NCI-H2081 (cell line): ENCODE results near the gene PLEKHH1.
A peak's percentile ranks its signal among the peaks of the same experiment; 100 is the strongest.

Source experiments
- DNase-seq, 2 experiments: peaks; one replicate each; lab custom pipeline; 2025; lab: John Stamatoyannopoulos, UW

The PLEKHH1 gene

DNA sequence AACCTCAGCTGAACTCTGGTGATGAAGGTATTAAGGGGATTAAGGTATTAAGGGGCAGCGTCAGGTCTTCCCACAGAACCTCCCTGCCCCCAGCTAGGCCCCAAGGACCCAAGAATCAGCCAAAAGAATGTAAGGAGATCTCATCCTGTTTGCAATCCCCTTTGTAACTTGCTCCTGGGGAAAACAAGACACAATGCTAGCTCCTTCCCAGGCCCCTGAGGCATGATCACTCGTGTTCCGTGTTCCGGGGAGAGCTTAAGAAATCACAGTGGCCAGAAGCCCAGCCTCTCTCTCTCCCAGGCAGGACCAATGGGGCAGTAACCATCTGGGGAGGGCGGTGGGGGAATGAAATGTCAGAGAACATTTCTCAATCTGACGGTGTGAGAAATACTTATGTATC lies 33.8 kb downstream of the PLEKHH1 start:
- DNase-seq = no peak

- no peak for DNase-seq
Observed at GRCh38 chr14:67567654-67568053, 34.6 kb downstream of the PLEKHH1 start.

DNA sequence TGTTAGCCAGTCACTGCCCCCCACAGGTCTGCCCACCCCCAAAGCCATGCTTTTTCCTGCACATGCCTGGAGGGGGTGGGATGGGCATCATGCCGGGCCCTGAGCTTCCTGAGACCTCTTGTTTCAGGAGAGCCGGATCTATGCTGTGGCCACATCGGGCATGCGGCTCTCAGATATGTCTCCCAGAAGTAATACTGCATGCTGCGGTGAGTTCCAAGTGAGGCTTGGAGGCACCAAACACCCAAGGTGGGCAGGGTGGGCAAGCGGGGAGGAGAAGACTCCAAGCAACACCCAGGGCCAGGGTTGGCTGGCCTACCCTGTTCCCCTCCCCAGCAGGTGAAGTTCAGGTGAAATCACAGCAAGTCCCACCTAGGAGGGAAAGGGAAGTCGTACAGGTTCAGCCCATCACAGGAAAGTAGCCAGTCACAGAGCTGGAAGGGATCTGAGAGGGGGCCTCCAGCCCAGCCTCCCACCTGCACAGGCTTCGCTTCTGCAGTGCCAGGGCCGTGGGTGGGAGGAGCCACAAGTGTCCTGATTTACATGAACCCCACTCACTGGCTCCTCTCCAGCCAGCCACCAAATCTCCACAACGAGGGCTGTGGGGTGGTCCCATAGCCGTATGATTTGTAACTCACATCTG lies 36.0 kb downstream of the PLEKHH1 start:
- DNase-seq = no peak

- no peak for DNase-seq
Observed at GRCh38 chr14:67569651-67570290, 36.7 kb downstream of the PLEKHH1 start.

GRCh38 chr14:67570453-67570852 lies 37.4 kb downstream of the PLEKHH1 start:
- no peak for DNase-seq

DNA sequence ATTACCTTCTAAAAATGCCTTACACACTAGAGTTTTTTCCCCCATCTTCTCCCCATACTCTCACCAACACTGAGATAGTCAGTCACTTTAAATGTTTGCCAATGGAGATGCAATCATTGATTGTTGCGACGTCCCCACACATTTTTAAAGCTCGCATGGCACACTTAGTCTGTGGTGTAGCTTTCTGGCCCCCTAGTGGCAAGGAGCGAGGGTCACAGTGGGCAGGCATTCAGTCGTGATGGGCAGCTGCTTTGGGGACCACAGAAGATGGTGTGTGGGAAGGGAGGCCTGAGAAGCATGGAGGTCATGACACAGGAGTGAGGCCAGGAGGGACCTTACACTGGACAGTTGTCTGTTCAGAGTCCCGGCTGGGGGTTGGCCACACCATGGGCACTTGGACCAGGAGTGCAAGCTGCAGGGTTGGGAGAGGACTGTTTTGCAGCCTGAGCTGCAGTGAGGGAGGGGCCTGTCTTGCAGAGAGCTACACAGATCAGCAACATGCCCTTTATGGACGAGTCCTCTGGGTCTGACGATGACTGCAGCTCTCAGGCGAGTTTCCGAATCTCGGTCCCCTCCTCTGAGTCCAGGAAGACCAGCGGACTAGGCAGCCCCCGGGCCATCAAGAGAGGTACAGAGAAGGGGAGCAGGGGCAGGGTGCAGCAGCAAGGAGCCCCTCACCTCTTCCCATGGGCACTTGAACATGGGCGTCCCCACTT lies 38.3 kb downstream of the PLEKHH1 start:
- peak; percentile 42 to 59 for DNase-seq

DNA sequence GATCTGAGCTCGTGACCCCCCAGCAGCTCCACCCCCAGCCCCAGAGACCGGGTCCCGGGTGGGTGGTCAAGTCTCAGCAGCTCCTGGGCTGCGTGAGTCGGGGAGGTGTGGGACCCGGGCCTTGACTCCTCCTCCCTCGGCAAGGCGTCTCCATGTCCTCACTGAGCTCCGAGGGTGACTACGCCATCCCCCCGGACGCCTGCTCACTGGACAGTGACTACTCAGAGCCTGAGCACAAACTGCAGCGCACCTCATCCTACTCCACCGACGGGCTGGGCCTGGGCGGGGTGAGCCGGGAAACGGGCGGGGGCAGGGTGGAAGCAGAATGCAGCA lies 38.9 kb downstream of the PLEKHH1 start:
- no peak for DNase-seq

- no peak for DNase-seq
Observed at GRCh38 chr14:67572608-67573007, 39.5 kb downstream of the PLEKHH1 start.

- DNase-seq = no peak
Observed at GRCh38 chr14:67573228-67574010, 40.3 kb downstream of the PLEKHH1 start.

DNA sequence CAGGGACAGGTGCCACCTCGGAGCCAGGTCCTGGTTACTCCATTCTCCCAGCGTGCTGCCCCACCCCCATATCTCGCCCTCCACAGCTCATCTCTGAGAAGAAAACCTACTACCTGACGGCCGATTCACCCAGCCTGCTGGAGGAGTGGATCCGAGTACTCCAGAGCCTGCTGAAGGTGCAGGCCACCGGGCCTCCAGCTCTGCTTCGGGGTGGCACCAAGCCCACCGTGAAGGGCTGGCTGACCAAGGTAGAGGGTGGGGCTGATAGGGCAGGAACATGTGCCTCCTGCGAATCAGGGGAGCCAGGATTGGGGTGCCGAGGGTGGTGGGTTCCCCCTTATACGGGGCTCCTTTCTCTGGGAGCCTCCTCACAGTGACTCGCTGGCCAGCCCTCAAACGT lies 41.1 kb downstream of the PLEKHH1 start:
- no peak for DNase-seq

DNA sequence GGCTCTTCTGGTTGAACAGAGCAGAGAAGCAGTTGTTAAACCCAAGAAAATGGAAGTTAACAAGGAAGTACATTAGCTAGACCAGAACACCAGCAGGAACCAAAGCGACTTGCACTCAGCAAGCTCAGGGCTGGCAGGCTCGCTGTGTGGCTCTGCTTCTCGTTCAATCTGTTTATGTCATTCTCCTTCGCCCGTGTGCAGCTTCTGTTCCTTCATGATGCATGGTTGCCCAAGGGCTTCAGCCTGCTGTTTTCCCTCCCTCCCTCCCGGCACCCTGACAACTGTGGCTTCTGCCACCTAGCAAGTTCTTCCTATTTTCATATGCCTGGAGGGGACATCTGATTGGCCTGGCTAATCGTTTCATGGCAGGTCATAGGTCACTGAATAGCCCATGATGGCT lies 41.7 kb downstream of the PLEKHH1 start:
- no peak for DNase-seq

DNA sequence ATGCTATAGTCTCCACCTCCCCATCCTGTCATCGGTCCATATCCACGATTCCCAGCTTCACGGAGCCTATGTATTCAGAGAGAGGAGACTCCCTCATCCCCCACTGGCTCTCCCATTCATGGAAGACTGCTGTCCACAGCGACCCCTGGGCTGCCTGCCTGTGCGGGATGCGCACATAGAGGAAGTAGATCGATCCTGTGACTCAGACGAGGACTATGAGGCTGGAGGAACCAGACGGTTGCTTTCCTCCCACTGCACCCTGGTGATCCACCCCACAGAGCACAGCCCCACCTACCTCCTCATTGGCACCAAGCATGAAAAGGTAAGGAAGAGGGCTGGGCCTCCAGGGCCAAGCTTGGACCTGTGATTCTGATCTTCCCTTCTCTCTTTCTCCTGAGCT lies 42.6 kb downstream of the PLEKHH1 start:
- no peak for DNase-seq

- no peak for DNase-seq
Observed at GRCh38 chr14:67576216-67576955, 43.3 kb downstream of the PLEKHH1 start.

GRCh38 chr14:67577181-67577808 lies 44.2 kb downstream of the PLEKHH1 start:
- no peak for DNase-seq

GRCh38 chr14:67577909-67578749 lies 45.0 kb downstream of the PLEKHH1 start:
- DNase-seq = no peak

DNA sequence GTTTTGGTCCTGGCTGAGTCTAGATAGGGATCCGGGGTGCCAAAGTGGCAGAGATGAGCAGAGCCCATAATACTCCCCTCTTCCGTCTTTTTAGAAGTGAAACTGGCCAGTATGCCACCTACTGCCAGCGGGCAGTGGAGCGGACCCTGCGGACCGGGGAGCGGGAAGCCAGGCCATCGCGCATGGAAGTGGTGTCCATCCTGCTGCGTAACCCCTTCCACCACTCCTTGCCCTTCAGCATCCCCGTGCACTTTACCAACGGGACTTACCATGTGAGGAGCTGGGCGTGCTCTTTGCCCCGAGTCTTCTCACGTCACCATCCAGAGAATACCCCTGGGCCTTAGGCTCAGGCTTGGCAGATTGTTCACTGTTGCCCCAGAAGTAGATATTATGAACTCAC lies 46.0 kb downstream of the PLEKHH1 start:
- DNase-seq = no peak

DNA sequence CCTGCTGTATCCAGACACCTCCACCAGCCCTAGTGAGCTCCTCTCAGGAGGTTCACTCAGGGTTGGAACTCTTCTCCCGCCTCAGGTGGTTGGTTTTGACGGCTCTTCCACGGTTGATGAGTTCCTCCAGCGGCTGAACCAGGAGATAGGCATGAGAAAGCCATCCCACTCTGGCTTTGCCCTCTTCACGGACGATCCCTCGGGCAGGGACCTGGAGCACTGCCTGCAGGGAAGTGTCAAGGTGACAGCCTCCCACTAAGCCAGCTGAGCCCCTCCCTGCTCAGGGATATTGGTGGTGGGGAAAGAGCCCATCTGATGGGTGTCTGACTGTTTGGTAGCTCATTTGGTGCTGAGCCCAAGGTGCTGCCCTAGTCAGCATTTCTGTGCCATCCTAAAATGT lies 46.5 kb downstream of the PLEKHH1 start:
- no peak for DNase-seq

DNA sequence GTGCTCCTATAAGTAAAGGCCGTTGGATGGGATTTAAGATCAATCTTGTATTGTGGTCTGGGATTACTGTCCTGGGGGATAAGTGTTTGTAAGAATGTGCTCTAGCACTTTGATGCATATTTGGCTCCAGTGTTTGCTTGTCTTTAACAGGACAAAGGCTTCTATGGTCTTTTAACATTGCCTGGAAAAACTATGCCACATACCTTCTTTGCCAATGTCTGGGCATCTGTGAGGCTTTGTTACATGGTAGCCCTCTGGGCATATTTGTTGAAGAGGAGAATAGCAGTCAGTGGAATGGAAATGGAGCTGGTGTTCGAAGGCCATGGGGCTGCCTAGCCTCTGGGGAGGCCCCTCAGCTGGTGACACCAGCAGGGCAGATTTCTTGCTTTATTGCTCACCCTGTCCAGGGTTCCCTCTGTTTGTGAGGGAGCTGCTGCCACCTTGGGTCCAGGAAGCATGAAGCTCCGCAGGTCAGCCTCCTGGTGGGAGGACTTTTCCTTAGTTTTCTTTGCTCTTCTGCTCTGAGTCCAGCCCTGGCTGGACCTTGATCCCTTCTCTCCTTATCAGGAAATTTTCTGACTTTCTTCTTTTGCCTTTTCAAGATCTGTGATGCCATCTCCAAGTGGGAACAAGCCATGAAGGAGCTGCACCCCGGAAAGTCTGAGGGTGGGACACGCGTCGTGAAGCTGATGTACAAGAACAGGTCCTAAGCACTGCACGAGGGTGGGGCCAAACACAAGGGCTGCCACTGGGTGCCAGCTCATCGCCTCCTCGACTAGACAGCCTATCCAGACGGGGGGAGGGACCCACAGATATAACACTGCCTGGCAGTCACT lies 47.5 kb downstream of the PLEKHH1 start:
- DNase-seq = no peak

- DNase-seq = no peak
Observed at GRCh38 chr14:67581643-67582042, 48.6 kb downstream of the PLEKHH1 start.

GRCh38 chr14:67582061-67582460 lies 49.0 kb downstream of the PLEKHH1 start:
- no peak for DNase-seq
